Measurements from ENCODE around the gene PDCD1.
A peak's percentile ranks its signal among the peaks of the same experiment; 100 is the strongest.
"Not testable (repeated sequence)": the region's sequence is repeated elsewhere in the genome, so short reads cannot be mapped to it uniquely, and the experiment has no call there.

Gene PDCD1

GRCh38 chr2:241876528-241877196 lies 18.0 kb upstream of the PDCD1 start:
- no peak for DNase-seq (ENCODE audit: low read depth)
- TF ChIP-seq, protein P1, sequence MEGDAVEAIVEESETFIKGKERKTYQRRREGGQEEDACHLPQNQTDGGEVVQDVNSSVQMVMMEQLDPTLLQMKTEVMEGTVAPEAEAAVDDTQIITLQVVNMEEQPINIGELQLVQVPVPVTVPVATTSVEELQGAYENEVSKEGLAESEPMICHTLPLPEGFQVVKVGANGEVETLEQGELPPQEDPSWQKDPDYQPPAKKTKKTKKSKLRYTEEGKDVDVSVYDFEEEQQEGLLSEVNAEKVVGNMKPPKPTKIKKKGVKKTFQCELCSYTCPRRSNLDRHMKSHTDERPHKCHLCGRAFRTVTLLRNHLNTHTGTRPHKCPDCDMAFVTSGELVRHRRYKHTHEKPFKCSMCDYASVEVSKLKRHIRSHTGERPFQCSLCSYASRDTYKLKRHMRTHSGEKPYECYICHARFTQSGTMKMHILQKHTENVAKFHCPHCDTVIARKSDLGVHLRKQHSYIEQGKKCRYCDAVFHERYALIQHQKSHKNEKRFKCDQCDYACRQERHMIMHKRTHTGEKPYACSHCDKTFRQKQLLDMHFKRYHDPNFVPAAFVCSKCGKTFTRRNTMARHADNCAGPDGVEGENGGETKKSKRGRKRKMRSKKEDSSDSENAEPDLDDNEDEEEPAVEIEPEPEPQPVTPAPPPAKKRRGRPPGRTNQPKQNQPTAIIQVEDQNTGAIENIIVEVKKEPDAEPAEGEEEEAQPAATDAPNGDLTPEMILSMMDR (IDR thresholded peaks at IDR 0.05; ENCODE audit: control insufficient read depth, insufficient read depth, low read depth, low read length, missing control alignments), result no peak
- H3K4me3 ChIP-seq (ENCODE audit: control insufficient read depth, low read depth, low read length), result no peak overlapping the region

GRCh38 chr2:241875754-241876527 lies 17.2 kb upstream of the PDCD1 start:
- DNase-seq (ENCODE audit: low read depth); H3K4me3 ChIP-seq (ENCODE audit: control insufficient read depth, low read depth, low read length): not testable (repeated sequence)
- TF ChIP-seq, protein P1 (IDR thresholded peaks at IDR 0.05; ENCODE audit: control insufficient read depth, insufficient read depth, low read depth, low read length, missing control alignments), result peak; percentile 15

DNA sequence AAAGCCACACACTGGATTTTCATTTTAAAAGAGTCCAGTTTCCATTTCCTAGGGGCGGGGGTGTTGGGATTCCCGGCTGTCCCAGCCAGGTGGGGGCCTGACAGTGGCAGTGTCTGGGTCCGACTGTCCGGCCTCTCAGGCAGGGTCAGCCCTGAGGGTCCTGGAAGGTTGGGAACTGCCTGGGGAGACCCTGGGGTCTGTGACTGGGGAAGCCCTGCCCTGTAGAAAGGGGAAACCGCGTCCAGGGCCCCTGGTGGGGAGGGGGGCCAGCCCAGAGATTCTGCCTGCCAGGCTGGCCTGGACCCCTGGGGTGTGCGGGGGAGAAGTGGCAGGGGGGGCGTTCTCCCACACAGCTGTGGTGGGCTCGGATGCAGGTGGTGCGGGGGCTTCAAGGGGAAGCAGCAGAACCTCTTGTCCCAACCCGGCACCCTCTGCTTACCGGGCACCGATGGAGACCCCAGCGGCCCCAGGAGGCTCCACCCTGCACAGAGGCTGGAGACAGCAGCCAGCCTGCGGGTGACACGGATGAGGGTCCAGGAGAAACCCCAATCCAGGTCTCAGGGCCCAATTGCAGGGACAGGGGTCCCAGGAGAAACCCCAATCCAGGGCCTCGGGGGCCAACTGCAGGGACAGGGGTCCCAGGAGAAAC lies 15.7 kb upstream of the PDCD1 start:
- H3K4me3 ChIP-seq (ENCODE audit: control insufficient read depth, low read depth, low read length), result no peak overlapping the region
- no peak for DNase-seq (ENCODE audit: low read depth)
- TF ChIP-seq, protein P1 (IDR thresholded peaks at IDR 0.05; ENCODE audit: control insufficient read depth, insufficient read depth, low read depth, low read length, missing control alignments), result no peak

- DNase-seq (ENCODE audit: low read depth), result no peak
- TF ChIP-seq, protein P1 (IDR thresholded peaks at IDR 0.05; ENCODE audit: control insufficient read depth, insufficient read depth, low read depth, low read length, missing control alignments), result no peak
- H3K4me3 ChIP-seq (ENCODE audit: control insufficient read depth, low read depth, low read length), result no peak overlapping the region
Measured at GRCh38 chr2:241873803-241874110, 15.1 kb upstream of the PDCD1 start.

GRCh38 chr2:241873081-241873802 lies 14.5 kb upstream of the PDCD1 start:
- no peak for DNase-seq (ENCODE audit: low read depth)
- TF ChIP-seq, protein P1 (IDR thresholded peaks at IDR 0.05; ENCODE audit: control insufficient read depth, insufficient read depth, low read depth, low read length, missing control alignments), result no peak
- H3K4me3 ChIP-seq (ENCODE audit: control insufficient read depth, low read depth, low read length), result no peak overlapping the region

DNA sequence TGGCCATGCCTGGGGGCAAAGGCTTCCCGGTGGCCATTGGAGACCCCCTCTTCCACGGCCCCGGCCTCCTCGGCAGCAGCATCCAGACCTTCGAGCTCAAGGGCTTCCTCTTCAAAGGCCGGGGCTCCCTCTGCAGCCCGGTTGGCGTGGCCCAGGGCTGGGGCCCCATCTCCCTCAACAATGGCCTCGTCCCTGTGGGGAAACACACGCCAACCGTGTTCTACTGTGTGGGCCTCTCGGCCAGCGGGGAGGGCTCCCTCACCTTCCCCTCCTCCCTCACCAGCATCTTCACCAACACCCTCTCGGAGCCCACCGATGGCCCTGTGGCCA lies 13.6 kb upstream of the PDCD1 start:
- DNase-seq (ENCODE audit: low read depth), result no peak
- TF ChIP-seq, protein P1 (IDR thresholded peaks at IDR 0.05; ENCODE audit: control insufficient read depth, insufficient read depth, low read depth, low read length, missing control alignments), result no peak
- no peak overlapping the region for H3K4me3 ChIP-seq (ENCODE audit: control insufficient read depth, low read depth, low read length)

All from AG09309 (cell line).